ENCODE data around the gene ELOVL1.

GRCh38 chr1:43337588-43337987 lies 30.2 kb downstream of the ELOVL1 start, which contains the start of gene MPL:
- TF ChIP-seq CTCF (optimal IDR thresholded peaks at IDR 0.05 in 1 of 3, IDR thresholded peaks at IDR 0.05 in 1 of 3, conservative IDR thresholded peaks at IDR 0.05 in 1 of 3; ENCODE audit: extremely low read depth in 1 of 3, insufficient read depth in 2 of 3, low read length in 3 of 3) (no peak), EZH2 (IDR thresholded peaks at IDR 0.05; ENCODE audit: low read length) (no peak)

All from keratinocyte (primary cell).